ENCODE results near the gene WIPI1. TPM values are rescaled to one million over a fixed set of nuclear protein-coding genes. Genes with fewer than 3 reads are reported as not detected.
A peak's percentile ranks its signal among the peaks of the same experiment; 100 is the strongest.
"Not testable (repeated sequence)": the region's sequence is repeated elsewhere in the genome, so short reads cannot be mapped to it uniquely, and the experiment has no call there.

The WIPI1 gene
- total and polyA plus RNA-seq, 7 donors = 18.9 to 78.8 (median 28.5) TPM

DNA sequence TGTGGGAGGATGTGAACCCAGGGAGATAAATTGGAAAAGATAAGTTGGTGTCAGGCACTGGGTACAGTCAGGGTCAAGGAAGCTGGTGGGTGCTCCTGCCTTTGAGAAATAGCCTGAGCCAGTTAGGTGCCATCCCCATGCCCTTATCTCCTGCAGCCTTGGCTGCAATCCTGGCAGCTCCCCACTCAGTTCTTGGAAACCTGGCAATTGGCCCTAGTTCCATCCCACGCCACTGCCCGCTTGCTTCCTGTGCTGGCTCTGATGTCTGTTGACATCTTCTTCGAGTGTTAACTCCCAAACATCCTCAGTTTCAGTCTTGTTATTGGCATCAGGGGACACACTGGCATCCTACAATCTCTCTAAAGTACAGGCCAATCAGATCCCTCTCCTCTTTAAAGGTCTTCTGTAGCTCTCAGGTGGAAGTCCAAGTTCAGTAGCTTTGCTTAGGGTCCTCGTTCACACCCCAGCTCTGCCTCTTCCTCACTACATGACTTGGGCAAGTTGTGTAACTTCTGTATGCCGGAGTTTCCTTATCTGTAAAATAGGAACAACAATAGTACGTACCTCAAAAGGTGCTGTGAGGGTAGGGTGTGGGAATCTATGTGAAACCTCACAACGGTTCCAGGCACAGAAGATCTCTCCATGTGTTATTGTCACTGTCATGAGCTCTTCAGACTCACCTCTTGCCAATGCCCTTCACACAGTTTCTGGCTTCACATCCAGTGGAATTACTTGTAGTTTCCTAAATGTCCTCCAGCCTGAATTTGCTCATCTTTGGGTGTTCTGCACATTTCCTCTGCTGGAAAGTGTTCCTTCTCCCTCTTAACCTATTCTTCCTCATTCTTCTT lies 41.4 kb upstream of the WIPI1 start:
- Histone ChIP-seq H3K36me3 (no peaks in the 10 kb centered on the region), H3K4me3 (no peak overlapping the region), H3K9me3 (no peaks in the 10 kb centered on the region), H3K27ac (peak overlapping the region in 3 of 4 donors; percentile 10 to 49 (median 20)), H3K4me1 (peaks cover 0 to 1% (median 0%) of the 10 kb centered on the region in 4 donors), H3K27me3 (peaks cover 0 to 8% (median 0%) of the 10 kb centered on the region in 3 donors)
- intact Hi-C loops (cut with DNase I) = no loop called here
- TF ChIP-seq, protein P1, sequence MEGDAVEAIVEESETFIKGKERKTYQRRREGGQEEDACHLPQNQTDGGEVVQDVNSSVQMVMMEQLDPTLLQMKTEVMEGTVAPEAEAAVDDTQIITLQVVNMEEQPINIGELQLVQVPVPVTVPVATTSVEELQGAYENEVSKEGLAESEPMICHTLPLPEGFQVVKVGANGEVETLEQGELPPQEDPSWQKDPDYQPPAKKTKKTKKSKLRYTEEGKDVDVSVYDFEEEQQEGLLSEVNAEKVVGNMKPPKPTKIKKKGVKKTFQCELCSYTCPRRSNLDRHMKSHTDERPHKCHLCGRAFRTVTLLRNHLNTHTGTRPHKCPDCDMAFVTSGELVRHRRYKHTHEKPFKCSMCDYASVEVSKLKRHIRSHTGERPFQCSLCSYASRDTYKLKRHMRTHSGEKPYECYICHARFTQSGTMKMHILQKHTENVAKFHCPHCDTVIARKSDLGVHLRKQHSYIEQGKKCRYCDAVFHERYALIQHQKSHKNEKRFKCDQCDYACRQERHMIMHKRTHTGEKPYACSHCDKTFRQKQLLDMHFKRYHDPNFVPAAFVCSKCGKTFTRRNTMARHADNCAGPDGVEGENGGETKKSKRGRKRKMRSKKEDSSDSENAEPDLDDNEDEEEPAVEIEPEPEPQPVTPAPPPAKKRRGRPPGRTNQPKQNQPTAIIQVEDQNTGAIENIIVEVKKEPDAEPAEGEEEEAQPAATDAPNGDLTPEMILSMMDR (IDR thresholded peaks at IDR 0.05) = no peak
- TF ChIP-seq EP300 (IDR thresholded peaks at IDR 0.05) (no peak), POLR2A (IDR thresholded peaks at IDR 0.05) (no peak)
- DNase-seq = no peak
- whole genome bisulfite sequencing, 2 donors = 44 to 59% methylated on average over 7 of the region's 7 CpGs

DNA sequence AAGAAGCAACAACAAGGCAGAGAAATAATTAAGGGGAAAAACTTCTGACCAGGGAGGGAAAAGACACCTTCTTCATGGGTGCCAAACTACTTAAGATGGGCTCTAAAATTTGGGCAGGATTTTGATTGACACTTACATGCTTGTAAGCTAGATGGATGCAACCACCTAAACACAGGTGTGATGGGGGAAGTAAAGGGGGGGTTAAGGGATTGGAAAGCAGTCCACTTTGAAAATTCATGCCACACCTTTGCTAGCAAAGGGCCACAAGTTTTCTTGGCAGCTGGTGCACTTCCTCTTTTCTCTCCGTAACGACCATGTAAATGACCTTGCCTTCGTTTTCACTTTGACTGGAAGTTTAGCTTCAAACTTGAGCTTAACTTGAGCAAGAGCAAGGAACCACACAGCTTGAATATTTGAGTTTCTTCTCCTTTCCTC lies 40.6 kb upstream of the WIPI1 start:
- H3K36me3 ChIP-seq = no peaks in the 10 kb centered on the region
- peaks cover 0 to 8% (median 0%) of the 10 kb centered on the region in 3 donors for H3K27me3 ChIP-seq
- TF ChIP-seq EP300 (IDR thresholded peaks at IDR 0.05) = no peak
- no peak for TF ChIP-seq POLR2AphosphoS5 (IDR thresholded peaks at IDR 0.05)
- TF ChIP-seq, protein P1 (IDR thresholded peaks at IDR 0.05) = no peak
- TF ChIP-seq POLR2A (IDR thresholded peaks at IDR 0.05) = no peak
- H3K4me3 ChIP-seq = no peak overlapping the region
- DNase-seq = no peak
- H3K27ac ChIP-seq = peak overlapping the region in 3 of 4 donors; percentile 10 to 49 (median 20)
- intact Hi-C loops (cut with DNase I) = no loop called here
- H3K9me3 ChIP-seq = no peaks in the 10 kb centered on the region
- 2 to 6% methylated on average over 3 of the region's 3 CpGs for WGBS, 2 donors
- peaks cover 0 to 9% (median 3%) of the 10 kb centered on the region in 4 donors for H3K4me1 ChIP-seq

DNA sequence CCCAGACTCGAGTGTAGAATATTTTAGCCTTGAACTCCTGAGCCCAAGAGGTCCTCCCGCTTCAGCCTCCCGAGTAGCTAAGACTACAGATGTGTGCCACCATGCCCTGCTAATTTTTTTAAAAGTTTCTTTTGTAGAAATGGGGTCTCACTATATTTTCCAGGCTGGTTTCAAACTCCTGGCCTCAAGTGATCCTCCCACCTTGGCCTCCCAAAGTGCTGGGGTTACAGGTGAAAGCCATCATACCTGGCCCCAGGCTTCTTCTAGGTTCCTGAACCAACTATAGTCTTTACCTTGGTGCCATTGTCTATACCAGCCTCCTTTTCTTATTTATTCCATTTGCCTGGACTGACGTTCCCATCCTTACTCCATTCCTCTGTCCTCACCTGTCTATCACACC lies 37.8 kb upstream of the WIPI1 start:
- Histone ChIP-seq H3K36me3 (no peaks in the 10 kb centered on the region), H3K9me3 (no peaks in the 10 kb centered on the region), H3K27me3 (peaks cover 0 to 4% (median 0%) of the 10 kb centered on the region in 3 donors), H3K4me1 (peaks cover 0 to 14% (median 4%) of the 10 kb centered on the region in 4 donors), H3K27ac (no peak overlapping the region), H3K4me3 (no peak overlapping the region)
- no peak for DNase-seq
- WGBS, 2 donors = 90 to 94% methylated on average over 4 of the region's 4 CpGs
- no peak for TF ChIP-seq POLR2A (IDR thresholded peaks at IDR 0.05)
- no peak for TF ChIP-seq EP300 (IDR thresholded peaks at IDR 0.05)
- TF ChIP-seq, protein P1 (IDR thresholded peaks at IDR 0.05) = no peak
- TF ChIP-seq POLR2AphosphoS5 (IDR thresholded peaks at IDR 0.05) = no peak
- intact Hi-C loops (cut with DNase I) = no loop called here

DNA sequence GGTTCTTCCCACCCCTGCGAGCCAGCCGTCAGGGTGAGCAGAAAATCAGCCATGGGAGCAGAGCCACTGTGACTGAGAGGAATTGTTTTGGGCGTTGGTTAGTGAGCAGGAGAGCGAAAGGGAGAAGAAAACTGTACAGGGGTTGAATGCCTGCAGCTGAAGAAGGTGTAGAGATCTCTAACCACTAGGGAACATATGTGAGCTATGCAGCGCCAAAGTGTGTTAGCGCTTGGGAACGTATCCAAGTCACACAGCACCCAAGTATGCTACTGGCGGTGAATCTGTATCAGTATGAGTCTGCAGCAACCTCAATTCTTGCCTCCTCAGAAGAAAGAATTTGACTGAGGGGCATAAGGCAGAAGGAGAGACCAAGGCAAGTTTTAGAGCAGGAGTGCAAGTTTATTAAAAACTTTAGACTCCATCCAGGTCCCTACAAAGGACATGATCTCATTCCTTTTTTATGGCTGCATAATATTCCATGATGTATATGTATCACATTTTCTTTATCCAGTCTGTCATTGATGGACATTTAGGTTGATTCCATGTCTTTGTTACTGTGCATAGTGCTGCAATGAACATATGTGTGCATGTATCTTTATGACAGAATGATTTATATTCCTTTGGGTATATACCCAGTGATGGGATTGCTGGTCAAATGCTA lies 35.2 kb upstream of the WIPI1 start:
- H3K4me1 ChIP-seq = peaks cover 0 to 14% (median 4%) of the 10 kb centered on the region in 4 donors
- 34 to 84% methylated on average over 8 of the region's 8 CpGs for WGBS, 2 donors
- H3K9me3 ChIP-seq; H3K36me3 ChIP-seq; intact Hi-C loops (cut with DNase I); H3K27me3 ChIP-seq; H3K4me3 ChIP-seq; DNase-seq: not testable (repeated sequence)
- peak overlapping the region in 1 of 4 donors; percentile 39 for H3K27ac ChIP-seq
